ENCODE results near the gene RBMS3.

DNA sequence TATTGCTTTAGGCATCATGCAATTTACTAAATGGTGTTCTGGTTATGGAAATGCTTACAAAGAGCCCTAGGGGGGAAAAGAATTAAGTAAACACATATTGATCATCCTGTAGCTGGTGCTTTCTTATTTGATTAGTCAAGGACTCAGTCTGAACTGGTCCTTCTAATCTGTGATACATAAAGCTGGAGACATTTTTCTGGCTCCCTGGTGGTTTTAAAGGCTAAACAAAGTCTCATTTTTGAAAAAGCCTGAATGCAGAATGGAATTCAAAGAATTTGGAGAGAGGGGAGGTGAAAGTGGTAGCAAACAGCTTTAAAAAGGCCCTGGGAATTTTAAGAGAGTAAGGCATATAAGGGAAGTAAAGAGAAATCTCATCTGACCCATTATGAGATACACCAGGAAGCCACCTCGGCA is 149.7 kb downstream of the RBMS3 start:
- TF ChIP-seq, protein P1, sequence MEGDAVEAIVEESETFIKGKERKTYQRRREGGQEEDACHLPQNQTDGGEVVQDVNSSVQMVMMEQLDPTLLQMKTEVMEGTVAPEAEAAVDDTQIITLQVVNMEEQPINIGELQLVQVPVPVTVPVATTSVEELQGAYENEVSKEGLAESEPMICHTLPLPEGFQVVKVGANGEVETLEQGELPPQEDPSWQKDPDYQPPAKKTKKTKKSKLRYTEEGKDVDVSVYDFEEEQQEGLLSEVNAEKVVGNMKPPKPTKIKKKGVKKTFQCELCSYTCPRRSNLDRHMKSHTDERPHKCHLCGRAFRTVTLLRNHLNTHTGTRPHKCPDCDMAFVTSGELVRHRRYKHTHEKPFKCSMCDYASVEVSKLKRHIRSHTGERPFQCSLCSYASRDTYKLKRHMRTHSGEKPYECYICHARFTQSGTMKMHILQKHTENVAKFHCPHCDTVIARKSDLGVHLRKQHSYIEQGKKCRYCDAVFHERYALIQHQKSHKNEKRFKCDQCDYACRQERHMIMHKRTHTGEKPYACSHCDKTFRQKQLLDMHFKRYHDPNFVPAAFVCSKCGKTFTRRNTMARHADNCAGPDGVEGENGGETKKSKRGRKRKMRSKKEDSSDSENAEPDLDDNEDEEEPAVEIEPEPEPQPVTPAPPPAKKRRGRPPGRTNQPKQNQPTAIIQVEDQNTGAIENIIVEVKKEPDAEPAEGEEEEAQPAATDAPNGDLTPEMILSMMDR (IDR thresholded peaks at IDR 0.05) = no peak
- TF ChIP-seq POLR2A (IDR thresholded peaks at IDR 0.05) = no peak
